Measurements from ENCODE around the gene SPON1.

Gene SPON1

DNA sequence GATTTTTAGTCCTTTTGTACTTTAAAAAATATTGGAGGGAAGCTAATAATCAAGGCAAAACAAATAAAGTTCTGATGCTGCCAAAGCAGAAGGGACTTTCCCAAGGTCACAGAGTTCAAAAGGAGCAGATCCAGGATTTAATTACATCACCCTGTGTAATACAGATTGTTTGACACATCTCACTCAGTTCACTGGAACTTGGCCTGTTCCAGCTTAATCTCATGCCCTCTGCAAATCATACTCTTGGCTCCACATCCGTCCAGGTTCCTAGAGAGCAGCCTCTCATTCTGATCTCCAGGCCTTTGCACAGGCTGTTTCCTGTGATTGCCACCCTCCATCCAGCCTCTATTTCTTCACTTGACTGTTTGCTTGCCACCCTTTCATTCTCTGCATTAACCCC is 151.7 kb downstream of the SPON1 start:
- Histone ChIP-seq H3K27me3 (replicated peaks; ENCODE audit: insufficient read depth, low read length) (no peaks in the 10 kb centered on the region), H3K4me3 (ENCODE audit: low read length) (no peak overlapping the region), H4K20me1 (ENCODE audit: insufficient read depth, low read length) (no peaks in the 10 kb centered on the region), H3K36me3 (replicated peaks; ENCODE audit: insufficient read depth, low read length) (no peaks in the 10 kb centered on the region), H3F3A (ENCODE audit: insufficient read depth, low read length) (no peaks in the 10 kb centered on the region), H3K27ac (ENCODE audit: low read length) (no peak overlapping the region), H3K9me2 (replicated peaks; ENCODE audit: insufficient read depth, low read length) (no peaks in the 10 kb centered on the region), H2AFZ (ENCODE audit: low read length) (no peak overlapping the region), H3K79me2 (ENCODE audit: low read length) (no peaks in the 10 kb centered on the region), H3K9ac (ENCODE audit: low read length) (no peak overlapping the region), H3K4me1 (ENCODE audit: low read length) (no peaks in the 10 kb centered on the region), H3K4me2 (ENCODE audit: low read depth, low read length) (no peak overlapping the region), H3K9me3 (replicated peaks; ENCODE audit: insufficient read depth, low read length) (no peaks in the 10 kb centered on the region)
- TF ChIP-seq EZH2phosphoT487 (IDR thresholded peaks at IDR 0.05; ENCODE audit: low read length) = no peak
- TF ChIP-seq CTCF (IDR thresholded peaks at IDR 0.05; ENCODE audit: low read length) = no peak
- no peak for TF ChIP-seq EZH2 (optimal IDR thresholded peaks at IDR 0.05; ENCODE audit: low read depth, low read length)
- DNase-seq = no peak

- H2AFZ ChIP-seq (ENCODE audit: low read length) = no peak overlapping the region
- H3K4me1 ChIP-seq (ENCODE audit: low read length) = no peaks in the 10 kb centered on the region
- DNase-seq = no peak
- TF ChIP-seq CTCF (IDR thresholded peaks at IDR 0.05; ENCODE audit: low read length) (no peak), EZH2 (optimal IDR thresholded peaks at IDR 0.05; ENCODE audit: low read depth, low read length) (no peak), EZH2phosphoT487 (IDR thresholded peaks at IDR 0.05; ENCODE audit: low read length) (no peak)
- no peak overlapping the region for H3K27ac ChIP-seq (ENCODE audit: low read length)
- H3K36me3 ChIP-seq (replicated peaks; ENCODE audit: insufficient read depth, low read length) = no peaks in the 10 kb centered on the region
- no peaks in the 10 kb centered on the region for H3K9me2 ChIP-seq (replicated peaks; ENCODE audit: insufficient read depth, low read length)
- no peaks in the 10 kb centered on the region for H4K20me1 ChIP-seq (ENCODE audit: insufficient read depth, low read length)
- H3K27me3 ChIP-seq (replicated peaks; ENCODE audit: insufficient read depth, low read length) = no peaks in the 10 kb centered on the region
- no peak overlapping the region for H3K4me3 ChIP-seq (ENCODE audit: low read length)
- no peaks in the 10 kb centered on the region for H3K9me3 ChIP-seq (replicated peaks; ENCODE audit: insufficient read depth, low read length)
- no peak overlapping the region for H3K9ac ChIP-seq (ENCODE audit: low read length)
- H3F3A ChIP-seq (ENCODE audit: insufficient read depth, low read length) = no peaks in the 10 kb centered on the region
- no peak overlapping the region for H3K4me2 ChIP-seq (ENCODE audit: low read depth, low read length)
- no peaks in the 10 kb centered on the region for H3K79me2 ChIP-seq (ENCODE audit: low read length)
Observed at GRCh38 chr11:14114786-14115185, 152.3 kb downstream of the SPON1 start.

DNA sequence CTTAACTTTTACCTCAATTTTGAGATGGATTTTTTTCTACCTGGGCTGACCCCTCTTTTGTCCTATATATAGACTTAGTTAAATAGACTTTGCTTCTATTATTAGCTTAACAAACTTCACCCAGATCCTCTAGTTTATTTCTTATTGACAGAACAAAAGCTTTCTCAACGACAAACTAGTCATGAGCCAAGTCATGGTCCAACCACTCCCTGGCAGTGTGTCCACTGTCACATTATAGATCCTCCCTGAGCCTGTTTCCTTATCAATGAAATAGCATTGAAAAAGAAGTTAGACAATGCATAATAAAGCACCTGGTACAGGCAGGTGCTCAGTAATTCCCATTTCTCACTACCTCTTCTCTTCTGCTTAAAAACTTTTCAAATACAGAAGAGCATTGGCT is 155.1 kb downstream of the SPON1 start:
- Histone ChIP-seq H3K4me1 (ENCODE audit: low read length) (no peaks in the 10 kb centered on the region), H3K79me2 (ENCODE audit: low read length) (no peaks in the 10 kb centered on the region), H4K20me1 (ENCODE audit: insufficient read depth, low read length) (no peaks in the 10 kb centered on the region), H3K27ac (ENCODE audit: low read length) (no peak overlapping the region), H3K9me3 (replicated peaks; ENCODE audit: insufficient read depth, low read length) (no peaks in the 10 kb centered on the region), H3K9me2 (replicated peaks; ENCODE audit: insufficient read depth, low read length) (no peaks in the 10 kb centered on the region), H2AFZ (ENCODE audit: low read length) (no peak overlapping the region), H3K4me2 (ENCODE audit: low read depth, low read length) (no peak overlapping the region), H3F3A (ENCODE audit: insufficient read depth, low read length) (no peaks in the 10 kb centered on the region), H3K9ac (ENCODE audit: low read length) (no peak overlapping the region), H3K36me3 (replicated peaks; ENCODE audit: insufficient read depth, low read length) (no peaks in the 10 kb centered on the region), H3K27me3 (replicated peaks; ENCODE audit: insufficient read depth, low read length) (no peaks in the 10 kb centered on the region), H3K4me3 (ENCODE audit: low read length) (no peak overlapping the region)
- TF ChIP-seq EZH2phosphoT487 (IDR thresholded peaks at IDR 0.05; ENCODE audit: low read length) (no peak), CTCF (IDR thresholded peaks at IDR 0.05; ENCODE audit: low read length) (no peak), EZH2 (optimal IDR thresholded peaks at IDR 0.05; ENCODE audit: low read depth, low read length) (no peak)
- no peak for DNase-seq
